HepG2 (cell line): ENCODE results near the gene TAS1R3. TPM values are rescaled to one million over a fixed set of nuclear protein-coding genes. Genes with fewer than 3 reads are reported as not detected.

Source experiments
- CENPX ChIP-seq: sonication (generic); formaldehyde crosslinking; IDR thresholded peaks from 2 replicates; pipeline ENCODE4 v1.9.0; 2021; ENCODE audit warnings: mild to moderate bottlenecking, missing genetic modification reagents, moderate library complexity
- FOSL1 ChIP-seq: sonication (generic); formaldehyde crosslinking; IDR thresholded peaks from 2 replicates; pipeline ENCODE4 v1.9.0; 2021; ENCODE audit warnings: missing genetic modification reagents, borderline replicate concordance
- FOXO1 ChIP-seq: sonication (generic); formaldehyde crosslinking; IDR thresholded peaks from 2 replicates; pipeline ENCODE4 v1.4.0; 2020; ENCODE audit warnings: missing genetic modification reagents
- KDM3A ChIP-seq: IDR thresholded peaks from 2 replicates; pipeline ENCODE4 v1.6.1; 2018; ENCODE audit warnings: low read depth, missing compliant biosample characterization
- NFIB ChIP-seq: sonication (generic); formaldehyde crosslinking; IDR thresholded peaks from 2 replicates; pipeline ENCODE4 v1.9.0; 2021; ENCODE audit warnings: missing genetic modification reagents, mild to moderate bottlenecking, borderline replicate concordance
- PHF8 ChIP-seq: sonication (generic); formaldehyde crosslinking; IDR thresholded peaks from 2 replicates; pipeline ENCODE4 v1.5.0; 2020; ENCODE audit warnings: missing genetic modification reagents
- RARA ChIP-seq: IDR thresholded peaks from 2 replicates; pipeline ENCODE4 v1.6.1; 2016; ENCODE audit warnings: missing genetic modification reagents, missing compliant biosample characterization
- RARG ChIP-seq: sonication (generic); formaldehyde crosslinking; IDR thresholded peaks from 2 replicates; pipeline ENCODE4 v1.4.0; 2020; ENCODE audit warnings: low read depth, mild to moderate bottlenecking, missing genetic modification reagents
- TBP ChIP-seq: sonication (generic); formaldehyde crosslinking; IDR thresholded peaks from 2 replicates; pipeline ENCODE4 v1.5.0; 2020; ENCODE audit warnings: missing genetic modification reagents
- ZFP36 ChIP-seq: fragments of 150-350 bp; IDR thresholded peaks from 2 replicates; pipeline ENCODE4 v1.6.1; 2018; ENCODE audit warnings: borderline replicate concordance, low read length, low read depth; ENCODE audit not compliant: partially characterized antibody
- ZFP62 ChIP-seq: sonication (generic); formaldehyde crosslinking; IDR thresholded peaks from 2 replicates; pipeline ENCODE4 v1.4.0; 2020; ENCODE audit warnings: missing genetic modification reagents
- ZMYM2 ChIP-seq: sonication (generic); formaldehyde crosslinking; IDR thresholded peaks from 2 replicates; pipeline ENCODE4 v1.8.0; 2022; ENCODE audit warnings: mild to moderate bottlenecking, missing genetic modification reagents
- ZNF121 ChIP-seq: sonication (generic); formaldehyde crosslinking; IDR thresholded peaks from 2 replicates; pipeline ENCODE4 v1.5.0; 2020; ENCODE audit warnings: mild to moderate bottlenecking, missing genetic modification reagents
- ZNF136 ChIP-seq: sonication (generic); formaldehyde crosslinking; IDR thresholded peaks from 2 replicates; pipeline ENCODE4 v1.8.1; 2022; ENCODE audit warnings: low read depth, mild to moderate bottlenecking, moderate library complexity, missing genetic modification reagents
- ZNF367 ChIP-seq: sonication (generic); formaldehyde crosslinking; IDR thresholded peaks from 2 replicates; pipeline ENCODE4 v1.4.0; 2020; ENCODE audit warnings: missing genetic modification reagents, borderline replicate concordance
- ZNF546 ChIP-seq: sonication (generic); formaldehyde crosslinking; conservative IDR thresholded peaks from 2 replicates; pipeline ENCODE4 v1.8.1; 2023; ENCODE audit warnings: mild to moderate bottlenecking, missing genetic modification reagents
- ZNF556 ChIP-seq: sonication (generic); formaldehyde crosslinking; IDR thresholded peaks from 2 replicates; pipeline ENCODE4 v1.4.0; 2020; ENCODE audit warnings: mild to moderate bottlenecking, missing genetic modification reagents, borderline replicate concordance
- ZNF557 ChIP-seq: sonication (generic); formaldehyde crosslinking; IDR thresholded peaks from 2 replicates; pipeline ENCODE4 v1.4.0; 2020; ENCODE audit warnings: missing genetic modification reagents
- ZNF629 ChIP-seq: sonication (generic); formaldehyde crosslinking; conservative IDR thresholded peaks from 2 replicates; pipeline ENCODE4 v1.5.0; 2020; ENCODE audit warnings: missing genetic modification reagents
- ZSCAN12 ChIP-seq: sonication (generic); formaldehyde crosslinking; IDR thresholded peaks from 2 replicates; pipeline ENCODE4 v1.9.0; 2021; ENCODE audit warnings: mild to moderate bottlenecking, missing genetic modification reagents
- polyA plus RNA-seq, 8 experiments: library from polyadenylated mRNA; depleted of rRNA in 3 of 8; stranded (reverse) in 7 of 8; unstranded in 1 of 8; fragments of >200 nt; fragmentation: Illumina TruSeq in 4 of 8; extraction: Trizol in 4 of 8; gene quantifications; 2 replicates each; pipeline versions ENCODE4 v1.2.1 to v1.2.3, GENCODE V29; 2011 to 2016; ENCODE audit warnings: low read depth in 4 of 8, missing spikeins in 1 of 8, mixed read lengths in 1 of 8; ENCODE audit not compliant: insufficient read depth in 1 of 8
- total RNA-seq, 5 experiments: library from RNA; depleted of rRNA; stranded (reverse); fragments of >200 nt; fragmentation: Illumina TruSeq; extraction: Trizol; gene quantifications; 2 replicates each; pipeline ENCODE4 v1.2.3, GENCODE V29; 2016; ENCODE audit warnings: low read depth in 1 of 5
- TF ChIP-seq, protein P1 (sequence below): IDR thresholded peaks from 2 replicates; pipeline ENCODE4 v1.6.1; 2016; ENCODE audit warnings: mild to moderate bottlenecking
- TF ChIP-seq, protein P2 (sequence below): sonication (generic); formaldehyde crosslinking; IDR thresholded peaks from 2 replicates; pipeline ENCODE4 v1.5.0; 2020; ENCODE audit warnings: mild to moderate bottlenecking, low read depth, missing genetic modification reagents, borderline replicate concordance
- TF ChIP-seq, protein P3 (sequence below): sonication (generic); formaldehyde crosslinking; IDR thresholded peaks from 2 replicates; pipeline ENCODE4 v1.4.0; 2020; ENCODE audit warnings: missing genetic modification reagents
- TF ChIP-seq, protein P4 (sequence below): sonication (generic); formaldehyde crosslinking; IDR thresholded peaks from 2 replicates; pipeline ENCODE4 v1.4.0; 2020; ENCODE audit warnings: mild to moderate bottlenecking, low read depth, missing genetic modification reagents

The TAS1R3 gene
- total and polyA plus RNA-seq, 2 of the 13 experiments (the other 11 are each of a cell fraction or from before 2014, with no cell fraction given), result 0.13 to 0.15 TPM

DNA sequence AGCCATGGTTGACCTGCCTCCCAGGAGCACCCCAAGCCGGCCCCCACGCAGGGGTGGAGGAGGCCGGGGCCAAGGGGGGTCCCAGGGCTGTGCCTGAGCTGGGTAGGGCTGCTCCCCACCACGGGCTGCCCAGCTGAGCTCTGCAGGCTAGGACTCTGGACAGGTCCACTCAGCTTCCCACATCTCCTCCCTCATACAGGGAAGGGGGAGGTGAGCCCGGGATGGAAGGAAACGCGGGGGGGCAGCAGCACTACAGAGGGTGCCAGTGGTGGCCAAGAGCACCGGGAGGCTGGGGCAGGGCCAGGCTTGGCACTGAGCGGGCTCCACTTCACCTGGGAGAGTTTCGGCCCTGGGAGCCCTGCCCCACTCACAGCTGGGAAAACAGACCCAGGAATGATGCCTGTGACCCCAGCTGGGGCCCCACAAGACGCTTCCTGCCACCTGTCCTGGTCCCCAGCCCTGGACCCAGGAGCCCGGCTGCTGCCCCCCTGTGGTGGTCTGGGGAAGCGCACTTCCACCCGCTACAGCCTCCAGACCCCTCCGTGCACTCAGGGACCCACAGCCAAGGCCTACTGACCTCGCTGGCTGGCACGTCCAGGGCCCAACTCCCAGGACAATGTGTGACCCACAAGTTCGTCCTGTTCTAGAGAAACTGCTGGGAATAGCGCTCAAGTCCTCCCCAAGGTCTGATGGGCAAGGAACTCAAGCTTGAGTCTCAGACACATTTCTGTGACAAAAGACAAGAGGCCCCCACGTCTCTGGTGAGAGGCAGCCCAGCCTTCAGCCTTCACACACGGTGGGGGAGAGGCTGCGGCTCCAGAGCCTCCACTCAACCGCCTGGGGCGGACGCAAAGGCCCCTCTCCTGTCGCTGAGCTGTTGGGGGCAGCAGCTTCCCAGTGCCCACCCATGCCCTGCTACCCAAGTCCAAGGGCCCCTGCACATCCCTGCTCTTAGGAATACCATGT, 40.9 kb downstream of the TAS1R3 start (continued):
- TF ChIP-seq PHF8 (CRISPR knock-in tag) (no peak), ZNF121 (CRISPR knock-in tag) (no peak), ZSCAN12 (no peak), TBP (CRISPR knock-in tag) (no peak), FOXO1 (CRISPR knock-in tag) (no peak), ZFP36 (no peak), ZNF367 (no peak), CENPX (CRISPR knock-in tag) (no peak), ZNF546 (no peak), FOSL1 (no peak), RARA (CRISPR knock-in tag) (no peak), ZNF556 (no peak; the same call in 1 of the 2 replicates), ZFP62 (CRISPR knock-in tag) (no peak), ZNF557 (CRISPR knock-in tag) (no peak), ZNF136 (CRISPR knock-in tag) (no peak), KDM3A (CRISPR knock-in tag) (peak; percentile 23; the same call in 1 of the 2 replicates), NFIB (CRISPR knock-in tag) (no peak), ZNF629 (CRISPR knock-in tag) (no peak), ZMYM2 (no peak), RARG (CRISPR knock-in tag) (no peak)
- TF ChIP-seq, protein P1, sequence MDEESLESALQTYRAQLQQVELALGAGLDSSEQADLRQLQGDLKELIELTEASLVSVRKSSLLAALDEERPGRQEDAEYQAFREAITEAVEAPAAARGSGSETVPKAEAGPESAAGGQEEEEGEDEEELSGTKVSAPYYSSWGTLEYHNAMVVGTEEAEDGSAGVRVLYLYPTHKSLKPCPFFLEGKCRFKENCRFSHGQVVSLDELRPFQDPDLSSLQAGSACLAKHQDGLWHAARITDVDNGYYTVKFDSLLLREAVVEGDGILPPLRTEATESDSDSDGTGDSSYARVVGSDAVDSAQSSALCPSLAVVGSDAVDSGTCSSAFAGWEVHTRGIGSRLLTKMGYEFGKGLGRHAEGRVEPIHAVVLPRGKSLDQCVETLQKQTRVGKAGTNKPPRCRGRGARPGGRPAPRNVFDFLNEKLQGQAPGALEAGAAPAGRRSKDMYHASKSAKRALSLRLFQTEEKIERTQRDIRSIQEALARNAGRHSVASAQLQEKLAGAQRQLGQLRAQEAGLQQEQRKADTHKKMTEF (CRISPR knock-in tag), result 0 out of 2 replicates have a peak, but pooled peaks have one; percentile 34
- TF ChIP-seq, protein P2, sequence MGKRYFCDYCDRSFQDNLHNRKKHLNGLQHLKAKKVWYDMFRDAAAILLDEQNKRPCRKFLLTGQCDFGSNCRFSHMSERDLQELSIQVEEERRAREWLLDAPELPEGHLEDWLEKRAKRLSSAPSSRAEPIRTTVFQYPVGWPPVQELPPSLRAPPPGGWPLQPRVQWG, result no peak
- TF ChIP-seq, protein P3, sequence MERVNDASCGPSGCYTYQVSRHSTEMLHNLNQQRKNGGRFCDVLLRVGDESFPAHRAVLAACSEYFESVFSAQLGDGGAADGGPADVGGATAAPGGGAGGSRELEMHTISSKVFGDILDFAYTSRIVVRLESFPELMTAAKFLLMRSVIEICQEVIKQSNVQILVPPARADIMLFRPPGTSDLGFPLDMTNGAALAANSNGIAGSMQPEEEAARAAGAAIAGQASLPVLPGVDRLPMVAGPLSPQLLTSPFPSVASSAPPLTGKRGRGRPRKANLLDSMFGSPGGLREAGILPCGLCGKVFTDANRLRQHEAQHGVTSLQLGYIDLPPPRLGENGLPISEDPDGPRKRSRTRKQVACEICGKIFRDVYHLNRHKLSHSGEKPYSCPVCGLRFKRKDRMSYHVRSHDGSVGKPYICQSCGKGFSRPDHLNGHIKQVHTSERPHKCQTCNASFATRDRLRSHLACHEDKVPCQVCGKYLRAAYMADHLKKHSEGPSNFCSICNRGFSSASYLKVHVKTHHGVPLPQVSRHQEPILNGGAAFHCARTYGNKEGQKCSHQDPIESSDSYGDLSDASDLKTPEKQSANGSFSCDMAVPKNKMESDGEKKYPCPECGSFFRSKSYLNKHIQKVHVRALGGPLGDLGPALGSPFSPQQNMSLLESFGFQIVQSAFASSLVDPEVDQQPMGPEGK (CRISPR knock-in tag), result peak; percentile 63; the same call in 1 of the 2 replicates
- TF ChIP-seq, protein P4, sequence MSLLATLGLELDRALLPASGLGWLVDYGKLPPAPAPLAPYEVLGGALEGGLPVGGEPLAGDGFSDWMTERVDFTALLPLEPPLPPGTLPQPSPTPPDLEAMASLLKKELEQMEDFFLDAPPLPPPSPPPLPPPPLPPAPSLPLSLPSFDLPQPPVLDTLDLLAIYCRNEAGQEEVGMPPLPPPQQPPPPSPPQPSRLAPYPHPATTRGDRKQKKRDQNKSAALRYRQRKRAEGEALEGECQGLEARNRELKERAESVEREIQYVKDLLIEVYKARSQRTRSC (CRISPR knock-in tag), result no peak
